HepG2 (cell line): ENCODE results near the gene UBE2B. TPM values are rescaled to one million over a fixed set of nuclear protein-coding genes. Genes with fewer than 3 reads are reported as not detected.

Experiments
- ATAC-seq: fragments of 200-7000 bp; cut with Tn5 transposase; 3 replicates; pipeline ENCODE4 v1.9.1; 2020; ENCODE audit warnings: mild to moderate bottlenecking, moderate library complexity
- BruUV-seq: library from RNA; stranded (reverse); fragments of 400-500 nt; replicated peaks from 2 replicates; lab custom pipeline; 2021; lab: Mats Ljungman, UMichigan
- CTCF ChIA-PET: fragments of 300-600 bp; formaldehyde crosslinking; extraction: SDS; loops from one replicate; lab custom pipeline; 2021; ENCODE audit warnings: low total read pairs, inconsistent platforms, low intra/inter-chr PET ratio; lab: Yijun Ruan, JAX
- POLR2A ChIA-PET: fragments of 350-600 bp; sonication (Branson Sonifier 250); formaldehyde crosslinking; loops from one replicate; lab custom pipeline; 2020; ENCODE audit warnings: antibody characterized with exemption, inconsistent platforms; lab: Yijun Ruan, JAX
- DNase-seq: peaks from one replicate; pipeline ENCODE4 v3.0.0-alpha.2; 2015; ENCODE audit warnings: low spot score
- FAIRE-seq: peaks from 3 replicates; lab custom pipeline; 2011; peaks lifted over from hg19 to GRCh38; lab: Jason Lieb, UNC
- H2AFZ ChIP-seq: one replicate; pipeline ENCODE4 v1.6.1; 2011; ENCODE audit warnings: low read length, inconsistent platforms
- H3K27ac ChIP-seq: fragments of 300-600 bp; 3 replicates; pipeline ENCODE4 v1.8.0; 2011; ENCODE audit warnings: mixed run types, mild to moderate bottlenecking, mixed read lengths, low read length, inconsistent platforms; ENCODE audit not compliant: insufficient read depth; ENCODE audit errors: extremely low read length
- H3K27me3 ChIP-seq, 2 experiments: fragments of 200-600 bp in 1 of 2; 2 replicates in 1 of 2; 3 replicates in 1 of 2; pipeline versions ENCODE4 v1.6.0 to v1.8.0; 2011; ENCODE audit warnings: low read length in 2 of 2, mild to moderate bottlenecking in 2 of 2, moderate library complexity in 2 of 2, inconsistent platforms in 1 of 2; ENCODE audit not compliant: insufficient read depth in 2 of 2, control insufficient read depth in 1 of 2
- H3K36me3 ChIP-seq, 2 experiments: fragments of 200-600 bp in 1 of 2; replicated peaks in 1 of 2; 2 replicates in 1 of 2; 3 replicates in 1 of 2; pipeline versions ENCODE4 v1.5.1 to v1.8.0; 2011; ENCODE audit warnings: low read length in 2 of 2, inconsistent platforms in 1 of 2; ENCODE audit not compliant: insufficient read depth in 2 of 2, control insufficient read depth in 1 of 2
- H3K4me1 ChIP-seq: 2 replicates; pipeline ENCODE4 v1.5.1; 2012; ENCODE audit warnings: low read length, inconsistent platforms; ENCODE audit not compliant: insufficient read depth
- H3K4me2 ChIP-seq: 2 replicates; pipeline ENCODE4 v1.6.0; 2011; ENCODE audit warnings: low read depth, low read length, inconsistent platforms
- H3K4me3 ChIP-seq, 3 experiments: fragments of 200-600 bp in 1 of 3; sonication (generic), shearing (Covaris generic) in 1 of 3; replicated peaks in 1 of 3; 2 replicates each; pipeline ENCODE4 v1.5.1; 2011 to 2016; ENCODE audit warnings: low read length in 3 of 3, inconsistent platforms in 2 of 3, low read depth in 2 of 3, mild to moderate bottlenecking in 2 of 3, control low read depth in 1 of 3, mixed read lengths in 1 of 3; ENCODE audit not compliant: insufficient read depth in 1 of 3
- H3K79me2 ChIP-seq: one replicate; pipeline ENCODE4 v1.6.1; 2011; ENCODE audit warnings: low read length, inconsistent platforms; ENCODE audit not compliant: insufficient read depth
- H3K9ac ChIP-seq: 2 replicates; pipeline ENCODE4 v1.6.0; 2011; ENCODE audit warnings: mild to moderate bottlenecking, low read depth, low read length, inconsistent platforms; ENCODE audit not compliant: insufficient read depth
- H3K9me3 ChIP-seq: 2 replicates; pipeline ENCODE4 v1.5.1; 2012; ENCODE audit warnings: mild to moderate bottlenecking, low read length
- H4K20me1 ChIP-seq: 2 replicates; pipeline ENCODE4 v1.6.0; 2011; ENCODE audit warnings: inconsistent platforms, mild to moderate bottlenecking, low read length, moderate library complexity; ENCODE audit not compliant: insufficient read depth
- AFF4 ChIP-seq: sonication (generic); formaldehyde crosslinking; IDR thresholded peaks from 2 replicates; pipeline ENCODE4 v1.4.0; 2020; ENCODE audit warnings: missing genetic modification reagents
- CHD4 ChIP-seq: fragments of 200-600 bp; sonication (generic); IDR thresholded peaks from 2 replicates; pipeline ENCODE4 v1.7.0; 2017; ENCODE audit warnings: mild to moderate bottlenecking, low read length, borderline replicate concordance
- DMTF1 ChIP-seq: sonication (generic); formaldehyde crosslinking; IDR thresholded peaks from 2 replicates; pipeline ENCODE4 v1.4.0; 2020; ENCODE audit warnings: mild to moderate bottlenecking, missing genetic modification reagents
- DPF2 ChIP-seq: sonication (generic); formaldehyde crosslinking; IDR thresholded peaks from 2 replicates; pipeline ENCODE4 v1.4.0; 2020; ENCODE audit warnings: mild to moderate bottlenecking, low read depth, missing genetic modification reagents, borderline replicate concordance
- HHEX ChIP-seq: IDR thresholded peaks from 2 replicates; pipeline ENCODE4 v1.6.1; 2016; ENCODE audit warnings: control low read depth
- HMGA1 ChIP-seq: sonication (generic); formaldehyde crosslinking; conservative IDR thresholded peaks from 2 replicates; pipeline ENCODE4 v1.4.0; 2020; ENCODE audit warnings: missing genetic modification reagents
- HNRNPH1 ChIP-seq: fragments of 200-400 bp; formaldehyde crosslinking; optimal IDR thresholded peaks from 2 replicates; pipeline ENCODE3; 2017; ENCODE audit warnings: mild to moderate bottlenecking, low read depth, low read length
- KDM2A ChIP-seq: sonication (generic); formaldehyde crosslinking; IDR thresholded peaks from 2 replicates; pipeline ENCODE4 v1.4.0; 2020; ENCODE audit warnings: low read depth, missing genetic modification reagents, borderline replicate concordance
- MXD3 ChIP-seq: IDR thresholded peaks from 2 replicates; pipeline ENCODE4 v1.6.1; 2016; ENCODE audit warnings: mild to moderate bottlenecking, missing biosample characterization, missing genetic modification reagents
- NPAS2 ChIP-seq: sonication (generic); formaldehyde crosslinking; IDR thresholded peaks from 2 replicates; pipeline ENCODE4 v1.8.0; 2022; ENCODE audit warnings: mild to moderate bottlenecking, missing genetic modification reagents, borderline replicate concordance
- SMAD1 ChIP-seq: sonication (generic); formaldehyde crosslinking; IDR thresholded peaks from 2 replicates; pipeline ENCODE4 v1.4.0; 2020; ENCODE audit warnings: missing genetic modification reagents, low read depth, mild to moderate bottlenecking, borderline replicate concordance
- SNAPC2 ChIP-seq: sonication (generic); formaldehyde crosslinking; IDR thresholded peaks from 2 replicates; pipeline ENCODE4 v1.8.1; 2022; ENCODE audit warnings: mild to moderate bottlenecking, missing genetic modification reagents
- SNRNP70 ChIP-seq: fragments of 200-400 bp; formaldehyde crosslinking; IDR thresholded peaks from 2 replicates; pipeline ENCODE4 v1.6.1; 2017; ENCODE audit warnings: mild to moderate bottlenecking, low read depth, low read length, moderate library complexity
- ZNF30 ChIP-seq: sonication (generic); formaldehyde crosslinking; IDR thresholded peaks from 2 replicates; pipeline ENCODE4 v1.5.0; 2020; ENCODE audit warnings: mild to moderate bottlenecking, missing genetic modification reagents
- ZNF354B ChIP-seq: sonication (generic); formaldehyde crosslinking; IDR thresholded peaks from 2 replicates; pipeline ENCODE4 v1.8.0; 2022; ENCODE audit warnings: mild to moderate bottlenecking, missing genetic modification reagents
- ZNF383 ChIP-seq: sonication (generic); formaldehyde crosslinking; IDR thresholded peaks from 2 replicates; pipeline ENCODE4 v1.4.0; 2020; ENCODE audit warnings: missing genetic modification reagents, mild to moderate bottlenecking, borderline replicate concordance
- ZNF670 ChIP-seq: sonication (generic); formaldehyde crosslinking; IDR thresholded peaks from 2 replicates; pipeline ENCODE4 v1.8.0; 2022; ENCODE audit warnings: mild to moderate bottlenecking, missing genetic modification reagents, borderline replicate concordance
- ZNF703 ChIP-seq: sonication (generic); formaldehyde crosslinking; IDR thresholded peaks from 2 replicates; pipeline ENCODE4 v1.5.1; 2020; ENCODE audit warnings: missing genetic modification reagents, mild to moderate bottlenecking, moderate library complexity, borderline replicate concordance
- WGBS: methylation state at CpG from one replicate; pipeline ENCODE4 v1.1.6; 2017; ENCODE audit warnings: low lambda C conversion rate; 5-methylcytosine and 5-hydroxymethylcytosine counted together
- in situ Hi-C: cut with HindIII; loops from 2 replicates; pipeline ENCODE4 v1.10.0; 2017; ENCODE audit warnings: low pct_unique_long_range_greater_than_20kb; ENCODE audit not compliant: extremely low pct_ligation_motif_present
- intact Hi-C: fragments of 100-400 bp; cut with micrococcal nuclease; formaldehyde crosslinking; loops from one replicate; pipeline ENCODE4 v1.10.0; 2022; ENCODE audit not compliant: unreplicated experiment
- polyA plus RNA-seq, 8 experiments: library from polyadenylated mRNA; depleted of rRNA in 3 of 8; stranded (reverse) in 7 of 8; unstranded in 1 of 8; fragments of >200 nt; fragmentation: Illumina TruSeq in 4 of 8; extraction: Trizol in 4 of 8; gene quantifications; 2 replicates each; pipeline versions ENCODE4 v1.2.1 to v1.2.3, GENCODE V29; 2011 to 2016; ENCODE audit warnings: low read depth in 4 of 8, missing spikeins in 1 of 8, mixed read lengths in 1 of 8; ENCODE audit not compliant: insufficient read depth in 1 of 8
- total RNA-seq, 5 experiments: library from RNA; depleted of rRNA; stranded (reverse); fragments of >200 nt; fragmentation: Illumina TruSeq; extraction: Trizol; gene quantifications; 2 replicates each; pipeline ENCODE4 v1.2.3, GENCODE V29; 2016; ENCODE audit warnings: low read depth in 1 of 5

The UBE2B gene
- total and polyA plus RNA-seq, 2 of the 13 experiments (the other 11 are each of a cell fraction or from before 2014, with no cell fraction given): 25.2 to 56.0 TPM

- no peak overlapping the region for H3K4me3 ChIP-seq
- intact Hi-C loops (no loop called here), in situ Hi-C loops (no loop called here)
- H2AFZ ChIP-seq: no peak overlapping the region
- H3K4me1 ChIP-seq: peaks cover 21% of the 10 kb centered on the region
- POLR2A ChIA-PET: no interaction called here
- no peak for DNase-seq
- no peaks in the 10 kb centered on the region for H3K36me3 ChIP-seq
- no peaks in the 10 kb centered on the region for H3K79me2 ChIP-seq
- no peaks in the 10 kb centered on the region for H3K27me3 ChIP-seq
- H3K4me2 ChIP-seq: no peak overlapping the region
- CTCF ChIA-PET: no interaction called here
- BruUV-seq: no TSS peak
- no peak for FAIRE-seq
- TF ChIP-seq KDM2A (no peak), HHEX (CRISPR knock-in tag) (no peak), ZNF354B (CRISPR knock-in tag) (no peak), DMTF1 (no peak), SMAD1 (no peak), AFF4 (no peak), ZNF670 (CRISPR knock-in tag) (no peak), SNRNP70 (no peak), SNAPC2 (CRISPR knock-in tag) (no peak), DPF2 (CRISPR knock-in tag) (no peak), HMGA1 (CRISPR knock-in tag) (no peak), NPAS2 (no peak), ZNF703 (CRISPR knock-in tag) (no peak), CHD4 (no peak), HNRNPH1 (no peak), ZNF383 (CRISPR knock-in tag) (no peak), MXD3 (no peak), ZNF30 (no peak)
- H3K9ac ChIP-seq: no peak overlapping the region
- WGBS: 54% methylated on average over 7 of the region's 7 CpGs
- no peaks in the 10 kb centered on the region for H4K20me1 ChIP-seq
- H3K27ac ChIP-seq: no peak overlapping the region
- peaks cover 9% of the 10 kb centered on the region; the same call in 1 of the 2 replicates for H3K9me3 ChIP-seq
- ATAC-seq: no peak
Observed at GRCh38 chr5:134422791-134423365, 51.5 kb downstream of the UBE2B start.
